Endodermal cell (in vitro differentiated cells): ENCODE results near the gene CALCOCO1. TPM values are rescaled to one million over a fixed set of nuclear protein-coding genes. Genes with fewer than 3 reads are reported as not detected.
A peak's percentile ranks its signal among the peaks of the same experiment; 100 is the strongest.

ENCODE experiments used
- DNase-seq: peaks from one replicate; pipeline ENCODE4 v3.0.0-alpha.2; 2017
- H3K27ac ChIP-seq: 2 replicates; pipeline ENCODE4 v1.5.1; 2013; ENCODE audit warnings: mild to moderate bottlenecking, low read depth, low read length, moderate library complexity
- H3K27me3 ChIP-seq: 2 replicates; pipeline ENCODE4 v1.6.1; 2013; ENCODE audit warnings: mild to moderate bottlenecking, low read length, moderate library complexity; ENCODE audit not compliant: insufficient read depth, control insufficient read depth, poor library complexity, severe bottlenecking
- H3K36me3 ChIP-seq: 2 replicates; pipeline ENCODE4 v1.7.0; 2013; ENCODE audit warnings: mild to moderate bottlenecking, low read length, moderate library complexity; ENCODE audit not compliant: control insufficient read depth, insufficient read depth
- H3K4me1 ChIP-seq: one replicate; pipeline ENCODE4 v1.7.0; 2013; ENCODE audit warnings: low read length; ENCODE audit not compliant: control insufficient read depth, insufficient read depth
- H3K4me3 ChIP-seq: 2 replicates; pipeline ENCODE4 v1.5.1; 2013; ENCODE audit warnings: mild to moderate bottlenecking, low read length, moderate library complexity
- H3K9ac ChIP-seq: 2 replicates; pipeline ENCODE4 v1.6.1; 2013; ENCODE audit warnings: mild to moderate bottlenecking, low read length, moderate library complexity; ENCODE audit not compliant: poor library complexity, severe bottlenecking; ENCODE audit errors: extremely low read depth
- H3K9me3 ChIP-seq: 2 replicates; pipeline ENCODE4 v1.6.1; 2013; ENCODE audit warnings: mild to moderate bottlenecking, low read length, moderate library complexity; ENCODE audit not compliant: control insufficient read depth
- H3K27ac Mint-ChIP-seq: 2 replicates; pipeline ENCODE4 v1.8.0; 2020; ENCODE audit warnings: mixed read lengths
- H3K27me3 Mint-ChIP-seq: 2 replicates; pipeline ENCODE4 v1.8.0; 2021; ENCODE audit warnings: mild to moderate bottlenecking, mixed read lengths; ENCODE audit not compliant: insufficient read depth
- H3K36me3 Mint-ChIP-seq: 2 replicates; pipeline ENCODE4 v1.8.0; 2020; ENCODE audit warnings: low read depth, mixed read lengths
- H3K4me1 Mint-ChIP-seq: 2 replicates; pipeline ENCODE4 v1.8.0; 2020; ENCODE audit warnings: mixed read lengths
- H3K4me3 Mint-ChIP-seq: 2 replicates; pipeline ENCODE4 v1.8.0; 2020; ENCODE audit warnings: mild to moderate bottlenecking, moderate library complexity, mixed read lengths
- H3K9me3 Mint-ChIP-seq: 2 replicates; pipeline ENCODE4 v1.8.0; 2020; ENCODE audit warnings: mild to moderate bottlenecking, mixed read lengths
- CTCF ChIP-seq: fragments of 200-600 bp; sonication (generic); conservative IDR thresholded peaks from 2 replicates; pipeline ENCODE4 v1.5.0; 2021; ENCODE audit warnings: antibody characterized with exemption, mild to moderate bottlenecking
- WGBS, 2 experiments: methylation state at CpG; one replicate each; pipeline versions ENCODE4 v1.1.5 to v1.1.7; 2013; ENCODE audit warnings: missing lambda C conversion rate in 2 of 2, mixed read lengths in 1 of 2; ENCODE audit not compliant: insufficient coverage in 1 of 2, insufficient read length in 1 of 2; 5-methylcytosine and 5-hydroxymethylcytosine counted together
- total RNA-seq, 2 donors: library from RNA; stranded (reverse); fragmentation: NEBNext Ultra II Directional in 1 of 2; extraction: Animal tissue kit (Norgen Biotek cat#: 25700) in 1 of 2; gene quantifications; 2 replicates in 1 of 2; 3 replicates in 1 of 2; pipeline ENCODE4 v1.2.1, GENCODE V29; 2021

The CALCOCO1 gene
- total RNA-seq, 2 donors from 2014 or later = 41.4 to 45.7 TPM

GRCh38 chr12:53739214-53740129, 12.2 kb upstream of the CALCOCO1 start:
- Histone ChIP-seq H3K4me3 (peak overlapping the region; percentile 80), H3K4me1 (no peaks in the 10 kb centered on the region), H3K9ac (no peak overlapping the region), H3K27me3 (peaks cover 99% of the 10 kb centered on the region), H3K36me3 (no peaks in the 10 kb centered on the region), H3K27ac (no peak overlapping the region), H3K9me3 (no peaks in the 10 kb centered on the region)
- peak; percentile 71 for DNase-seq
- TF ChIP-seq CTCF = no peak
- Mint-ChIP-seq H3K9me3 (no peaks in the 10 kb centered on the region), H3K4me1 (peaks cover 13% of the 10 kb centered on the region), H3K27me3 (no peaks in the 10 kb centered on the region), H3K4me3 (peak overlapping the region; percentile 56), H3K36me3 (no peaks in the 10 kb centered on the region), H3K27ac (no peak overlapping the region)
- 4 to 6% methylated on average over 18 to 49 of the region's 50 CpGs for WGBS, 2 experiments

GRCh38 chr12:53738406-53739213, 11.4 kb upstream of the CALCOCO1 start:
- Histone ChIP-seq H3K4me1 (no peaks in the 10 kb centered on the region), H3K9me3 (no peaks in the 10 kb centered on the region), H3K27me3 (peaks cover 98% of the 10 kb centered on the region), H3K27ac (no peak overlapping the region), H3K4me3 (peak overlapping the region; percentile 80), H3K36me3 (no peaks in the 10 kb centered on the region), H3K9ac (no peak overlapping the region)
- peak; percentile 94 for DNase-seq
- peaks cover 13% of the 10 kb centered on the region for H3K4me1 Mint-ChIP-seq
- H3K4me3 Mint-ChIP-seq = peak overlapping the region; percentile 56
- WGBS, 2 experiments = 3 to 7% methylated on average over 13 to 30 of the region's 32 CpGs
- no peaks in the 10 kb centered on the region for H3K9me3 Mint-ChIP-seq
- TF ChIP-seq CTCF = no peak
- peaks cover 8% of the 10 kb centered on the region for H3K27me3 Mint-ChIP-seq
- H3K36me3 Mint-ChIP-seq = no peaks in the 10 kb centered on the region
- no peak overlapping the region for H3K27ac Mint-ChIP-seq

- H3K4me3 Mint-ChIP-seq = peak overlapping the region; percentile 56
- H3K9me3 Mint-ChIP-seq = no peaks in the 10 kb centered on the region
- DNase-seq = no peak
- H3K27me3 ChIP-seq = peaks cover 98% of the 10 kb centered on the region
- no peaks in the 10 kb centered on the region for H3K9me3 ChIP-seq
- peaks cover 10% of the 10 kb centered on the region for H3K27me3 Mint-ChIP-seq
- TF ChIP-seq CTCF = no peak
- no peak overlapping the region for H3K9ac ChIP-seq
- peaks cover 11% of the 10 kb centered on the region for H3K4me1 Mint-ChIP-seq
- 36 to 42% methylated on average over 12 to 14 of the region's 14 CpGs for WGBS, 2 experiments
- no peaks in the 10 kb centered on the region for H3K36me3 Mint-ChIP-seq
- H3K36me3 ChIP-seq = no peaks in the 10 kb centered on the region
- peak overlapping the region; percentile 80 for H3K4me3 ChIP-seq
- no peak overlapping the region for H3K27ac ChIP-seq
- no peaks in the 10 kb centered on the region for H3K4me1 ChIP-seq
- H3K27ac Mint-ChIP-seq = no peak overlapping the region
Measured at GRCh38 chr12:53737951-53738405, 10.7 kb upstream of the CALCOCO1 start.
